ENCODE results near the gene CEBPZOS.

CEBPZOS gene

DNA sequence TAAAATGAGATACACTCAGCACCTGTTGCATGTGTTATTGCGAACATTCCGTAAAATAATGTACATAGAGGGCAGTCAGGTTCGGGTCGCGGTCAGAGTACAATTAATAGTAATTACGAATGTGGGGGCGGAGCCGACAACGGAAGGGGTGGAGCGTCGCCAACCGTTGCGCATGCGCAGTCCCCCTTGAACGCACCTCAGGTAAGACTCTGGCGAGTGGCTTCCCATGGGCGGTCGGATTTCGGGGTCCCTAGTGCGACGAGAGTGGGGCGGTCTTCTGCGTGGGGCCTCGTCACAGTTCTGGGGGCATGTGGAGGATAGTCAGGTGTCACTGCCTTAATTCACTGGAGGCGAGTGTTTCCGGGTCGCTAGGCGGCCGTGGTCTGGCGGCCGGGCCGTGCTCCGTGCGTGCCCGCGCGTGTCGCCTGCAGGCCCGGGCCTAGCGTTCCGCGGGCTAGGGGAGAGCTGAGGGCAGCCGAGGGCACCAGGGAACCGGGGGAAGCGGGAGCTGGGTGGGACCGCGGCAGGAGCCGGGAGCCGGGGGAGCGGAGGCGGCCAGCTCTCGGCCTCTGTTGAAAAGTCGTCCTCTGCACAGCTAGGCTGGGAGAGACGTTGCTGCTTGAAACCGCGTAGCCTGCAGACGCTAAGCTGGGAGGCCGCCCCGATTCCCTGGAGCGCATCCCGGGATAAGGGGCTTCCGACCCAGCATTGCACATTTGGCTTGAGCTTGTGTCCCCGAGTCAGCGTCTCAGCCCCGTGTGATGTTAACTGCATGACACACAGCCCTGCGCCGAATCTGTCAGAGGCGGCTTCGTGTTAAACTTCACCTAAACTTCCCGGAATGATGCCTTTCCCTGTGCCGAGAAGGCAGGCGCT, at the start of gene CEBPZOS (continued):
- TF ChIP-seq, protein P1, sequence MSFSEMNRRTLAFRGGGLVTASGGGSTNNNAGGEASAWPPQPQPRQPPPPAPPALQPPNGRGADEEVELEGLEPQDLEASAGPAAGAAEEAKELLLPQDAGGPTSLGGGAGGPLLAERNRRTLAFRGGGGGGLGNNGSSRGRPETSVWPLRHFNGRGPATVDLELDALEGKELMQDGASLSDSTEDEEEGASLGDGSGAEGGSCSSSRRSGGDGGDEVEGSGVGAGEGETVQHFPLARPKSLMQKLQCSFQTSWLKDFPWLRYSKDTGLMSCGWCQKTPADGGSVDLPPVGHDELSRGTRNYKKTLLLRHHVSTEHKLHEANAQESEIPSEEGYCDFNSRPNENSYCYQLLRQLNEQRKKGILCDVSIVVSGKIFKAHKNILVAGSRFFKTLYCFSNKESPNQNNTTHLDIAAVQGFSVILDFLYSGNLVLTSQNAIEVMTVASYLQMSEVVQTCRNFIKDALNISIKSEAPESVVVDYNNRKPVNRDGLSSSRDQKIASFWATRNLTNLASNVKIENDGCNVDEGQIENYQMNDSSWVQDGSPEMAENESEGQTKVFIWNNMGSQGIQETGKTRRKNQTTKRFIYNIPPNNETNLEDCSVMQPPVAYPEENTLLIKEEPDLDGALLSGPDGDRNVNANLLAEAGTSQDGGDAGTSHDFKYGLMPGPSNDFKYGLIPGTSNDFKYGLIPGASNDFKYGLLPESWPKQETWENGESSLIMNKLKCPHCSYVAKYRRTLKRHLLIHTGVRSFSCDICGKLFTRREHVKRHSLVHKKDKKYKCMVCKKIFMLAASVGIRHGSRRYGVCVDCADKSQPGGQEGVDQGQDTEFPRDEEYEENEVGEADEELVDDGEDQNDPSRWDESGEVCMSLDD (tag by site-specific recombination; IDR thresholded peaks at IDR 0.05), result peak; percentile 50; the same call in 1 of the 2 replicates
- peak; percentile 37 for TF ChIP-seq ZFHX2 (tag by site-specific recombination; conservative IDR thresholded peaks at IDR 0.05)
- TF ChIP-seq, protein P2, sequence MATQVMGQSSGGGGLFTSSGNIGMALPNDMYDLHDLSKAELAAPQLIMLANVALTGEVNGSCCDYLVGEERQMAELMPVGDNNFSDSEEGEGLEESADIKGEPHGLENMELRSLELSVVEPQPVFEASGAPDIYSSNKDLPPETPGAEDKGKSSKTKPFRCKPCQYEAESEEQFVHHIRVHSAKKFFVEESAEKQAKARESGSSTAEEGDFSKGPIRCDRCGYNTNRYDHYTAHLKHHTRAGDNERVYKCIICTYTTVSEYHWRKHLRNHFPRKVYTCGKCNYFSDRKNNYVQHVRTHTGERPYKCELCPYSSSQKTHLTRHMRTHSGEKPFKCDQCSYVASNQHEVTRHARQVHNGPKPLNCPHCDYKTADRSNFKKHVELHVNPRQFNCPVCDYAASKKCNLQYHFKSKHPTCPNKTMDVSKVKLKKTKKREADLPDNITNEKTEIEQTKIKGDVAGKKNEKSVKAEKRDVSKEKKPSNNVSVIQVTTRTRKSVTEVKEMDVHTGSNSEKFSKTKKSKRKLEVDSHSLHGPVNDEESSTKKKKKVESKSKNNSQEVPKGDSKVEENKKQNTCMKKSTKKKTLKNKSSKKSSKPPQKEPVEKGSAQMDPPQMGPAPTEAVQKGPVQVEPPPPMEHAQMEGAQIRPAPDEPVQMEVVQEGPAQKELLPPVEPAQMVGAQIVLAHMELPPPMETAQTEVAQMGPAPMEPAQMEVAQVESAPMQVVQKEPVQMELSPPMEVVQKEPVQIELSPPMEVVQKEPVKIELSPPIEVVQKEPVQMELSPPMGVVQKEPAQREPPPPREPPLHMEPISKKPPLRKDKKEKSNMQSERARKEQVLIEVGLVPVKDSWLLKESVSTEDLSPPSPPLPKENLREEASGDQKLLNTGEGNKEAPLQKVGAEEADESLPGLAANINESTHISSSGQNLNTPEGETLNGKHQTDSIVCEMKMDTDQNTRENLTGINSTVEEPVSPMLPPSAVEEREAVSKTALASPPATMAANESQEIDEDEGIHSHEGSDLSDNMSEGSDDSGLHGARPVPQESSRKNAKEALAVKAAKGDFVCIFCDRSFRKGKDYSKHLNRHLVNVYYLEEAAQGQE (tag by site-specific recombination; IDR thresholded peaks at IDR 0.05), result 0 out of 2 replicates have a peak, but pooled peaks have one; percentile 17
- no peak for TF ChIP-seq ZNF169 (tag by site-specific recombination; IDR thresholded peaks at IDR 0.05)
- peak; percentile 37; the same call in 1 of the 2 replicates for TF ChIP-seq ZNF843 (tag by site-specific recombination; IDR thresholded peaks at IDR 0.05)
- TF ChIP-seq ZNF121 (tag by site-specific recombination; IDR thresholded peaks at IDR 0.05), result 0 out of 2 replicates have a peak, but pooled peaks have one; percentile 24

DNA sequence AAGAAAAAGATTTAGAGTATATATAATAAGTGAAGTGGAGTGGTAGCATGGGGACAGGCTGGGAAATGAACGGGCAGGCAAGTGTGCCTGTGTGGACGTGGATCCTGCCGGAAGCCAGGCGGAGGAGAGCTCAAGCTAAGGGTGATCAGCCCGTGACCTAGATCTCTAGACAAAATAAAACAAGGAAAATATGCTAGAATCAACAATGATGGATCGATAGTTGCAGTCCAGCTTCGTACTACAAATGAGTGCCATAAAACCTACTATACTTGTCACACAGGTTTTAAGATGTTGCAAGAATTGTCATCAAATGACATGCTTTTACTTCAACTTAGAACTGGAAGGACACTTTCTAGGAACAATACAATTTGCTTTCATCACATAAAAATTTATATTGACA, 48.0 kb upstream of the CEBPZOS start:
- Histone ChIP-seq H3K4me3 (ENCODE audit: low read depth, low read length) (no peak overlapping the region), H3K36me3 (ENCODE audit: control insufficient read depth in 2 of 2, insufficient read depth in 1 of 2, low read length in 2 of 2) (peaks cover 37 to 52% of the 10 kb centered on the region in 2 experiments), H3K27ac (ENCODE audit: extremely low read depth, low read depth, low read length) (no peak overlapping the region), H3K9me3 (ENCODE audit: control insufficient read depth, insufficient read depth, low read depth, low read length) (no peaks in the 10 kb centered on the region), H3K4me1 (ENCODE audit: control insufficient read depth, insufficient read depth, low read length) (peaks cover 9% of the 10 kb centered on the region)
- TF ChIP-seq ZNF391 (tag by site-specific recombination; IDR thresholded peaks at IDR 0.05; ENCODE audit: borderline replicate concordance, low read depth) (no peak), ZNF223 (tag by site-specific recombination; IDR thresholded peaks at IDR 0.05) (no peak), ZNF350 (tag by site-specific recombination; IDR thresholded peaks at IDR 0.05) (no peak), HOXA7 (CRISPR knock-in tag; IDR thresholded peaks at IDR 0.05; ENCODE audit: borderline replicate concordance) (no peak), ZFHX2 (tag by site-specific recombination; conservative IDR thresholded peaks at IDR 0.05) (no peak), ZNF596 (tag by site-specific recombination; IDR thresholded peaks at IDR 0.05) (no peak)
- TF ChIP-seq, protein P3, sequence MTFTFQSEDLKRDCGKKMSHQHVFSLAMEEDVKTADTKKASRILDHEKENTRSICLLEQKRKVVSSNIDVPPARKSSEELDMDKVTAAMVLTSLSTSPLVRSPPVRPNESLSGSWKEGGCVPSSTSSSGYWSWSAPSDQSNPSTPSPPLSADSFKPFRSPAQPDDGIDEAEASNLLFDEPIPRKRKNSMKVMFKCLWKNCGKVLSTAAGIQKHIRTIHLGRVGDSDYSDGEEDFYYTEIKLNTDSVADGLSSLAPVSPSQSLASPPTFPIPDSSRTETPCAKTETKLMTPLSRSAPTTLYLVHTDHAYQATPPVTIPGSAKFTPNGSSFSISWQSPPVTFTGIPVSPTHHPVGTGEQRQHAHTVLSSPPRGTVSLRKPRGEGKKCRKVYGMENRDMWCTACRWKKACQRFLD (tag by site-specific recombination; IDR thresholded peaks at IDR 0.05), result no peak
- ChIA-PET CTCF (interaction anchor here (1.0 kb wide), 1 partner anchor 19 kb away, joined by 6 read pairs; no protein-coding TSS in a partner anchor), POLR2A (no interaction called here)

DNA sequence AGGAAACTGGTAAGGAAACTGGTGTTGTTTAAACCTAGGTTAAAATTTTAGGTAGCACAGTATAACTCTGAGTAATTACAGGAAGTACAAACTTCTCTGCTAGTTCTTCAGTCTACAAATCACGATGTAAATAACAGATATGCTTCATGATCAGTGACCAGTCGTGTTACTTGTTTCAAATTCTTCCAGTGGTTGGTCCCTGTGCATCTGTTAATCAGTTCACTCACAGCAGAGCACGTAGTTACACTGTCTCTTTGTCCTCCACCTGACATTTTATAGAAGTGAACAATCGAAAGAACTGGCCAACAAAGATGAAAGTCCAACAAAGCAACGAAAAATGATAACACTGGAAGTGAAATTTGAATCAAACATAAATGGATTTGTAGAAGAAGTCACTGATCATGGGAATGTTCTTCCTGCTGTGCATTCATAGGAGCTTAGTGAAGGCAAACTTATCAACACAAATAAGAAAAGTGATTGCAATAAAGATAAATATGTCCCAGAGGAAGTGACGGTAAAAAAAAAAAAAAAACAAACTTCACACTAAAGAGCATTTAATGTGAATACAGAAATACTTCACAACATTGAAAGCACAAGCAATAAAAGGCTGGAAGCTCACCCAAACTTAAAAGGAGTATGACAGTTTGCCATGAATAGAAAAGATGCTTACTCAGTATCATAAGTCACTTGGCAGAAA, 46.5 kb upstream of the CEBPZOS start:
- peaks cover 9% of the 10 kb centered on the region for H3K4me1 ChIP-seq (ENCODE audit: control insufficient read depth, insufficient read depth, low read length)
- peaks cover 24 to 44% of the 10 kb centered on the region in 2 experiments for H3K36me3 ChIP-seq (ENCODE audit: control insufficient read depth in 2 of 2, insufficient read depth in 1 of 2, low read length in 2 of 2)
- H3K4me3 ChIP-seq (ENCODE audit: low read depth, low read length), result no peak overlapping the region
- H3K9me3 ChIP-seq (ENCODE audit: control insufficient read depth, insufficient read depth, low read depth, low read length), result no peaks in the 10 kb centered on the region
- POLR2A ChIA-PET, result no interaction called here
- H3K27ac ChIP-seq (ENCODE audit: extremely low read depth, low read depth, low read length), result no peak overlapping the region
- CTCF ChIA-PET, result interaction anchor here (1.0 kb wide), 1 partner anchor 9 kb away, joined by 4 read pairs; no protein-coding TSS in a partner anchor
- TF ChIP-seq ZNF23 (tag by site-specific recombination; IDR thresholded peaks at IDR 0.05; ENCODE audit: borderline replicate concordance) (no peak), ZNF169 (tag by site-specific recombination; IDR thresholded peaks at IDR 0.05) (no peak), ZNF585B (tag by site-specific recombination; IDR thresholded peaks at IDR 0.05) (no peak), ZNF391 (tag by site-specific recombination; IDR thresholded peaks at IDR 0.05; ENCODE audit: borderline replicate concordance, low read depth) (no peak), BCL11B (tag by site-specific recombination; IDR thresholded peaks at IDR 0.05; ENCODE audit: low read depth) (no peak), OSR2 (tag by site-specific recombination; IDR thresholded peaks at IDR 0.05) (peak; percentile 24; the same call in 1 of the 2 replicates), ZNF664 (tag by site-specific recombination; IDR thresholded peaks at IDR 0.05) (no peak), ZNF416 (tag by site-specific recombination; IDR thresholded peaks at IDR 0.05) (no peak), ZNF558 (tag by site-specific recombination; IDR thresholded peaks at IDR 0.05) (no peak), TRIM28 (IDR thresholded peaks at IDR 0.05; ENCODE audit: borderline replicate concordance, low read length) (0 out of 2 replicates have a peak, but pooled peaks have one; percentile 15), ZNF138 (tag by site-specific recombination; IDR thresholded peaks at IDR 0.05; ENCODE audit: borderline replicate concordance) (no peak)
- TF ChIP-seq, protein P4, sequence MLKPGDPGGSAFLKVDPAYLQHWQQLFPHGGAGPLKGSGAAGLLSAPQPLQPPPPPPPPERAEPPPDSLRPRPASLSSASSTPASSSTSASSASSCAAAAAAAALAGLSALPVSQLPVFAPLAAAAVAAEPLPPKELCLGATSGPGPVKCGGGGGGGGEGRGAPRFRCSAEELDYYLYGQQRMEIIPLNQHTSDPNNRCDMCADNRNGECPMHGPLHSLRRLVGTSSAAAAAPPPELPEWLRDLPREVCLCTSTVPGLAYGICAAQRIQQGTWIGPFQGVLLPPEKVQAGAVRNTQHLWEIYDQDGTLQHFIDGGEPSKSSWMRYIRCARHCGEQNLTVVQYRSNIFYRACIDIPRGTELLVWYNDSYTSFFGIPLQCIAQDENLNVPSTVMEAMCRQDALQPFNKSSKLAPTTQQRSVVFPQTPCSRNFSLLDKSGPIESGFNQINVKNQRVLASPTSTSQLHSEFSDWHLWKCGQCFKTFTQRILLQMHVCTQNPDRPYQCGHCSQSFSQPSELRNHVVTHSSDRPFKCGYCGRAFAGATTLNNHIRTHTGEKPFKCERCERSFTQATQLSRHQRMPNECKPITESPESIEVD (tag by site-specific recombination; IDR thresholded peaks at IDR 0.05), result peak; percentile 85

Data from HEK293 (cell line).